ENCODE data around the gene AKTIP.
A peak's percentile ranks its signal among the peaks of the same experiment; 100 is the strongest.

- TF ChIP-seq CTCF (IDR thresholded peaks at IDR 0.05; ENCODE audit: low read depth, low read length, poor library complexity, severe bottlenecking) = peak; percentile 71
- TF ChIP-seq EZH2phosphoT487 (IDR thresholded peaks at IDR 0.05; ENCODE audit: borderline replicate concordance, low read length) = no peak
Observed at GRCh38 chr16:53549970-53550690, 47.1 kb upstream of the AKTIP start.

Measured in DOHH2 (cell line).